Suprapubic skin (tissue), 4 donors: ENCODE measurements around the gene SPATA13.

ENCODE experiments used
- EP300 ChIP-seq: sonication (generic); formaldehyde crosslinking; IDR thresholded peaks from one replicate; pipeline ENCODE4 v1.6.1; 2017; ENCODE audit warnings: antibody characterized with exemption
- POLR2AphosphoS5 ChIP-seq, 3 donors: sonication (generic); formaldehyde crosslinking; IDR thresholded peaks; one replicate each; pipeline ENCODE4 v1.6.1; 2017; ENCODE audit warnings: antibody characterized with exemption in 3 of 3
- TF ChIP-seq, protein P1 (sequence below), 2 donors: fragments of 200-600 bp in 1 of 2; fragments of 450-650 bp in 1 of 2; sonication (generic) in 1 of 2; IDR thresholded peaks; one replicate each; pipeline ENCODE4 v1.5.1; 2016 to 2019; ENCODE audit warnings: antibody characterized with exemption in 2 of 2, mild to moderate bottlenecking in 1 of 2, moderate library complexity in 1 of 2

DNA sequence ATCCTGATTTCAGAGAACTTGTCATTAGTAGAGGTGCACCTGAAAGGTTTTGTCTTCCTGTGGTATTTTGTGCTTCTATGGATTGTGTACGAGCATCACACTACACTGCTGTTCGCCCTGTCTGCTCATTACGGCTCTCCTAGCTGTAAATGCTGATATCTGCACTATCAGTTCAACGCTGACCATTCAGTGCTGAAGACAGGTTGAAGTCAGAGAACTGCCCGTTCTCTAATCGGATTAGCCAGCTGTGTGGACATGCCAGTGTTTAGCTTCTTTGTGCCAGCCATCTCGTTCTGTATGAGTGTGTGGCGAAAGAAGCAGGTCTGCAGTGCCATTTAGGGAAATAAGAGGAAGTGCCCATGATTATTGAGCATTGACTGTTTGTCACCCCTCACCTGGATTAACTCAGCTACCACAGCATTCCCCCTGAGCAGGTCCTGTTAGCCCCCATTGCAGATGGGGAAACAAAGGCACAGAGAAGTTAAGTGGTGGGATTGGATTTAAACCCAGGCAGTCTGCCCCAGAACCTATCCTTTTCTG, 127.3 kb downstream of the SPATA13 start:
- TF ChIP-seq, protein P1, sequence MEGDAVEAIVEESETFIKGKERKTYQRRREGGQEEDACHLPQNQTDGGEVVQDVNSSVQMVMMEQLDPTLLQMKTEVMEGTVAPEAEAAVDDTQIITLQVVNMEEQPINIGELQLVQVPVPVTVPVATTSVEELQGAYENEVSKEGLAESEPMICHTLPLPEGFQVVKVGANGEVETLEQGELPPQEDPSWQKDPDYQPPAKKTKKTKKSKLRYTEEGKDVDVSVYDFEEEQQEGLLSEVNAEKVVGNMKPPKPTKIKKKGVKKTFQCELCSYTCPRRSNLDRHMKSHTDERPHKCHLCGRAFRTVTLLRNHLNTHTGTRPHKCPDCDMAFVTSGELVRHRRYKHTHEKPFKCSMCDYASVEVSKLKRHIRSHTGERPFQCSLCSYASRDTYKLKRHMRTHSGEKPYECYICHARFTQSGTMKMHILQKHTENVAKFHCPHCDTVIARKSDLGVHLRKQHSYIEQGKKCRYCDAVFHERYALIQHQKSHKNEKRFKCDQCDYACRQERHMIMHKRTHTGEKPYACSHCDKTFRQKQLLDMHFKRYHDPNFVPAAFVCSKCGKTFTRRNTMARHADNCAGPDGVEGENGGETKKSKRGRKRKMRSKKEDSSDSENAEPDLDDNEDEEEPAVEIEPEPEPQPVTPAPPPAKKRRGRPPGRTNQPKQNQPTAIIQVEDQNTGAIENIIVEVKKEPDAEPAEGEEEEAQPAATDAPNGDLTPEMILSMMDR (IDR thresholded peaks at IDR 0.05): no peak
- no peak for TF ChIP-seq POLR2AphosphoS5 (IDR thresholded peaks at IDR 0.05)
- TF ChIP-seq EP300: no peak
